Naive thymus-derived CD4-positive, alpha-beta T cell (primary cell): Measurements from ENCODE around the gene ZSCAN2. TPM values are rescaled to one million over a fixed set of nuclear protein-coding genes. Genes with fewer than 3 reads are reported as not detected.

Experiments
- ATAC-seq: fragments of 150-1000 bp; cut with Tn5 transposase; 2 replicates; pipeline ENCODE4 v1.10.0; 2021; ENCODE audit warnings: mild to moderate bottlenecking, moderate library complexity
- CTCF ChIA-PET: fragments of 350-600 bp; sonication (Branson Sonifier 250); formaldehyde crosslinking; loops from one replicate; lab custom pipeline; 2021; ENCODE audit warnings: antibody characterized with exemption; lab: Charles Lee
- POLR2A ChIA-PET: fragments of 350-600 bp; sonication (Branson Sonifier 250); formaldehyde crosslinking; loops from one replicate; lab custom pipeline; 2021; ENCODE audit warnings: antibody characterized with exemption, inconsistent platforms; lab: Charles Lee
- DNase-seq, 9 donors: peaks; one replicate each; pipeline versions ENCODE4 v3.0.0 to v3.0.0-alpha.2; 2020 to 2022; ENCODE audit warnings: mixed read lengths in 1 of 9
- H3K27ac ChIP-seq: one replicate; pipeline ENCODE4 v1.7.0; 2013; ENCODE audit warnings: mild to moderate bottlenecking, low read depth, low read length, moderate library complexity
- H3K27me3 ChIP-seq, 2 donors: one replicate each; pipeline ENCODE4 v1.7.0; 2013; ENCODE audit warnings: low read length in 2 of 2, mild to moderate bottlenecking in 2 of 2, moderate library complexity in 2 of 2; ENCODE audit not compliant: control insufficient read depth in 2 of 2, insufficient read depth in 2 of 2
- H3K36me3 ChIP-seq, 3 experiments: 1 replicate in 2 of 3; 2 replicates in 1 of 3; pipeline ENCODE4 v1.7.0; 2013; ENCODE audit warnings: low read length in 3 of 3, mild to moderate bottlenecking in 3 of 3, moderate library complexity in 1 of 3; ENCODE audit not compliant: insufficient read depth in 3 of 3, control insufficient read depth in 2 of 3
- H3K4me1 ChIP-seq, 2 donors: one replicate each; pipeline ENCODE4 v1.7.0; 2013; ENCODE audit warnings: low read length in 2 of 2, mild to moderate bottlenecking in 2 of 2, moderate library complexity in 1 of 2; ENCODE audit not compliant: control insufficient read depth in 2 of 2, insufficient read depth in 2 of 2
- H3K4me3 ChIP-seq: 2 replicates; pipeline ENCODE4 v1.7.0; 2013; ENCODE audit warnings: mild to moderate bottlenecking, low read length
- H3K9me3 ChIP-seq, 3 experiments: 1 replicate in 2 of 3; 2 replicates in 1 of 3; pipeline ENCODE4 v1.7.0; 2013; ENCODE audit warnings: low read length in 3 of 3; ENCODE audit not compliant: control insufficient read depth in 2 of 3
- H3K27ac Mint-ChIP-seq, 9 donors: one replicate each; pipeline ENCODE4 v1.8.0; 2020 to 2022; ENCODE audit warnings: mixed read lengths in 9 of 9, mild to moderate bottlenecking in 8 of 9, moderate library complexity in 5 of 9, inconsistent platforms in 2 of 9
- H3K27me3 Mint-ChIP-seq, 5 donors: one replicate each; pipeline ENCODE4 v1.8.0; 2021 to 2022; ENCODE audit warnings: mixed read lengths in 5 of 5, mild to moderate bottlenecking in 1 of 5
- H3K36me3 Mint-ChIP-seq, 5 donors: one replicate each; pipeline ENCODE4 v1.8.0; 2020 to 2022; ENCODE audit warnings: mixed read lengths in 5 of 5, mild to moderate bottlenecking in 3 of 5, inconsistent platforms in 1 of 5
- H3K4me1 Mint-ChIP-seq, 7 donors: one replicate each; pipeline ENCODE4 v1.8.0; 2020 to 2022; ENCODE audit warnings: mixed read lengths in 7 of 7, mild to moderate bottlenecking in 3 of 7, inconsistent platforms in 1 of 7
- H3K4me3 Mint-ChIP-seq, 10 donors: one replicate each; pipeline ENCODE4 v1.8.0; 2020 to 2022; ENCODE audit warnings: mild to moderate bottlenecking in 10 of 10, mixed read lengths in 10 of 10, moderate library complexity in 6 of 10, inconsistent platforms in 2 of 10
- H3K9me3 Mint-ChIP-seq, 11 donors: one replicate each; pipeline ENCODE4 v1.8.0; 2020 to 2022; ENCODE audit warnings: mixed read lengths in 11 of 11, mild to moderate bottlenecking in 4 of 11, inconsistent platforms in 1 of 11, moderate library complexity in 1 of 11
- intact Hi-C, 2 donors: fragments of 100-400 bp; cut with micrococcal nuclease; formaldehyde crosslinking; loops; one replicate each; pipeline ENCODE4 v1.15.1; 2023
- polyA plus RNA-seq, 2 donors: library from polyadenylated mRNA; unstranded; fragments of 300-500 nt; fragmentation: Illumina TruSeq; gene quantifications; one replicate each; pipeline ENCODE4 v1.2.3, GENCODE V29; 2021
- total RNA-seq, 6 experiments: library from RNA in 5 of 6; stranded (reverse) in 5 of 6; gene quantifications; 1 replicate in 5 of 6; 2 replicates in 1 of 6; pipeline ENCODE4 v1.2.3 and lab custom pipeline; 2021 to 2026

ZSCAN2 gene
- total and polyA plus RNA-seq, 7 experiments from 2014 or later: 4.8 to 13.0 (median 6.8) TPM

- ATAC-seq (no peak), DNase-seq (no peak)
- Histone ChIP-seq H3K27me3 (no peaks in the 10 kb centered on the region), H3K9me3 (no peaks in the 10 kb centered on the region), H3K36me3 (peaks cover 0 to 38% (median 4%) of the 10 kb centered on the region in 3 experiments), H3K4me3 (no peak overlapping the region), H3K27ac (no peak overlapping the region), H3K4me1 (peaks cover 6 to 15% of the 10 kb centered on the region in 2 donors)
- Mint-ChIP-seq H3K4me3 (no peak overlapping the region), H3K27me3 (no peaks in the 10 kb centered on the region), H3K36me3 (peaks cover 10 to 45% (median 12%) of the 10 kb centered on the region in 5 donors), H3K4me1 (peaks cover 13 to 56% (median 38%) of the 10 kb centered on the region in 7 donors), H3K9me3 (no peaks in the 10 kb centered on the region), H3K27ac (peak overlapping the region in 1 of 9 donors; percentile 59)
- CTCF ChIA-PET: interaction anchor here (0.6 kb wide), 1 partner anchor 10 kb away, joined by 3 read pairs; no protein-coding TSS in a partner anchor
- intact Hi-C loops: no loop called here
- POLR2A ChIA-PET: interaction anchor here (1.0 to 1.7 kb wide), 2 partner anchors 10 to 25 kb away, joined by 3 to 5 read pairs; no protein-coding TSS in a partner anchor
Measured at GRCh38 chr15:84608707-84609284, 8.0 kb downstream of the ZSCAN2 start.

GRCh38 chr15:84609818-84610525, 9.2 kb downstream of the ZSCAN2 start:
- Histone ChIP-seq H3K9me3 (no peaks in the 10 kb centered on the region), H3K4me3 (no peak overlapping the region), H3K4me1 (peaks cover 3 to 12% of the 10 kb centered on the region in 2 donors), H3K36me3 (peaks cover 0 to 31% (median 4%) of the 10 kb centered on the region in 3 experiments), H3K27ac (no peak overlapping the region), H3K27me3 (no peaks in the 10 kb centered on the region)
- Mint-ChIP-seq H3K36me3 (peaks cover 10 to 47% (median 12%) of the 10 kb centered on the region in 5 donors), H3K4me1 (peaks cover 10 to 57% (median 32%) of the 10 kb centered on the region in 7 donors), H3K27ac (no peak overlapping the region), H3K9me3 (no peaks in the 10 kb centered on the region), H3K4me3 (no peak overlapping the region), H3K27me3 (no peaks in the 10 kb centered on the region)
- CTCF ChIA-PET: no interaction called here
- DNase-seq (no peak), ATAC-seq (no peak)
- intact Hi-C loops: no loop called here
- POLR2A ChIA-PET: interaction anchor here (1.7 kb wide), 1 partner anchor 24 kb away, joined by 5 read pairs; no protein-coding TSS in a partner anchor

- CTCF ChIA-PET: no interaction called here
- Histone ChIP-seq H3K36me3 (peaks cover 0 to 18% (median under 1%) of the 10 kb centered on the region in 3 experiments), H3K27me3 (no peaks in the 10 kb centered on the region), H3K4me3 (no peak overlapping the region), H3K4me1 (no peaks in the 10 kb centered on the region), H3K27ac (no peak overlapping the region), H3K9me3 (no peaks in the 10 kb centered on the region)
- POLR2A ChIA-PET: no interaction called here
- H3K27ac Mint-ChIP-seq: peak overlapping the region in 2 of 9 donors; percentile 3 to 32
- H3K4me3 Mint-ChIP-seq: no peak overlapping the region
- no peaks in the 10 kb centered on the region for H3K9me3 Mint-ChIP-seq
- no peak for DNase-seq
- H3K36me3 Mint-ChIP-seq: peaks cover 7 to 42% (median 17%) of the 10 kb centered on the region in 5 donors
- H3K27me3 Mint-ChIP-seq: no peaks in the 10 kb centered on the region
- intact Hi-C loops: no loop called here
- H3K4me1 Mint-ChIP-seq: peaks cover 0 to 46% (median 24%) of the 10 kb centered on the region in 7 donors
- ATAC-seq: no peak
Measured at GRCh38 chr15:84611631-84612030, 10.8 kb downstream of the ZSCAN2 start.

GRCh38 chr15:84616235-84616634, 15.4 kb downstream of the ZSCAN2 start:
- Mint-ChIP-seq H3K27ac (peak overlapping the region in 1 of 9 donors; percentile 6), H3K36me3 (peaks cover 23 to 50% (median 30%) of the 10 kb centered on the region in 5 donors), H3K9me3 (peaks cover 3 to 25% (median 11%) of the 10 kb centered on the region in 11 donors), H3K27me3 (no peaks in the 10 kb centered on the region), H3K4me1 (peaks cover 0 to 31% (median 14%) of the 10 kb centered on the region in 7 donors), H3K4me3 (no peak overlapping the region)
- ATAC-seq (peak; percentile 51), DNase-seq (no peak)
- ChIA-PET POLR2A (interaction anchor here (0.8 to 2.0 kb wide), 2 partner anchors 15 to 18 kb away, joined by 3 to 6 read pairs; no protein-coding TSS in a partner anchor), CTCF (no interaction called here)
- Histone ChIP-seq H3K4me3 (no peak overlapping the region), H3K4me1 (no peaks in the 10 kb centered on the region), H3K27me3 (no peaks in the 10 kb centered on the region), H3K36me3 (peaks cover 0 to 10% (median 7%) of the 10 kb centered on the region in 3 experiments), H3K27ac (no peak overlapping the region), H3K9me3 (peaks cover 0 to 9% (median 7%) of the 10 kb centered on the region in 3 experiments)
- intact Hi-C loops: no loop called here

GRCh38 chr15:84620626-84621025, 19.8 kb downstream of the ZSCAN2 start:
- Mint-ChIP-seq H3K27me3 (no peaks in the 10 kb centered on the region), H3K4me1 (peaks cover 0 to 9% (median 5%) of the 10 kb centered on the region in 7 donors), H3K4me3 (no peak overlapping the region), H3K9me3 (peaks cover 3 to 41% (median 16%) of the 10 kb centered on the region in 11 donors), H3K27ac (peak overlapping the region in 1 of 9 donors; percentile 28), H3K36me3 (peaks cover 25 to 59% (median 48%) of the 10 kb centered on the region in 5 donors)
- H3K9me3 ChIP-seq: peaks cover 0 to 16% (median 11%) of the 10 kb centered on the region in 3 experiments
- no peak for ATAC-seq
- no peak overlapping the region for H3K27ac ChIP-seq
- no peaks in the 10 kb centered on the region for H3K4me1 ChIP-seq
- CTCF ChIA-PET: no interaction called here
- POLR2A ChIA-PET: interaction anchor here (1.5 to 2.2 kb wide), 3 partner anchors 9 to 115 kb away, joined by 3 to 9 read pairs (median 4); no protein-coding TSS in a partner anchor
- H3K4me3 ChIP-seq: no peak overlapping the region
- H3K36me3 ChIP-seq: peaks cover 0 to 24% (median 9%) of the 10 kb centered on the region in 3 experiments
- no peak for DNase-seq
- intact Hi-C loops: loop anchor here in 1 of 2 donors (5.0 kb wide), 1 partner anchor 867 kb away; no protein-coding TSS in a partner anchor
- H3K27me3 ChIP-seq: no peaks in the 10 kb centered on the region

GRCh38 chr15:84621358-84621979, 20.7 kb downstream of the ZSCAN2 start:
- Mint-ChIP-seq H3K36me3 (peaks cover 20 to 56% (median 50%) of the 10 kb centered on the region in 5 donors), H3K9me3 (peaks cover 3 to 41% (median 16%) of the 10 kb centered on the region in 11 donors), H3K27me3 (no peaks in the 10 kb centered on the region), H3K4me3 (no peak overlapping the region), H3K4me1 (peaks cover 0 to 3% (median 1%) of the 10 kb centered on the region in 7 donors), H3K27ac (no peak overlapping the region)
- Histone ChIP-seq H3K4me3 (no peak overlapping the region), H3K9me3 (peaks cover 0 to 16% (median 11%) of the 10 kb centered on the region in 3 experiments), H3K36me3 (peaks cover 0 to 27% (median 9%) of the 10 kb centered on the region in 3 experiments), H3K27me3 (no peaks in the 10 kb centered on the region), H3K4me1 (no peaks in the 10 kb centered on the region), H3K27ac (no peak overlapping the region)
- ChIA-PET POLR2A (interaction anchor here (0.8 to 2.2 kb wide), 4 partner anchors 8 to 114 kb away, joined by 3 to 9 read pairs (median 4); partner anchors contain the start of gene WDR73), CTCF (interaction anchor here (1.4 to 1.7 kb wide), 2 partner anchors 9 to 16 kb away, joined by 3 read pairs; no protein-coding TSS in a partner anchor)
- DNase-seq (no peak), ATAC-seq (no peak)
- intact Hi-C loops: loop anchor here in 1 of 2 donors (5.0 kb wide), 1 partner anchor 866 kb away; no protein-coding TSS in a partner anchor
